HuH-7 (cell line): Measurements from ENCODE around the gene FOXD4L4.
"Not testable (repeated sequence)": the region's sequence is repeated elsewhere in the genome, so short reads cannot be mapped to it uniquely, and the experiment has no call there.

Experiments used
- DNase-seq: peaks from one replicate; pipeline ENCODE4 v3.0.0; 2011; ENCODE audit warnings: low spot score

Gene FOXD4L4

GRCh38 chr9:65737096-65737564 is at the start of gene FOXD4L4:
TSS of gene FOXD4L4 (plus strand) at chr9:65737146. CDS start at chr9:65737146, 0 bp downstream.
- not testable (repeated sequence) for DNase-seq

GRCh38 chr9:65703550-65703949 is 33.4 kb upstream of the FOXD4L4 start:
- DNase-seq, result not testable (repeated sequence)

DNA sequence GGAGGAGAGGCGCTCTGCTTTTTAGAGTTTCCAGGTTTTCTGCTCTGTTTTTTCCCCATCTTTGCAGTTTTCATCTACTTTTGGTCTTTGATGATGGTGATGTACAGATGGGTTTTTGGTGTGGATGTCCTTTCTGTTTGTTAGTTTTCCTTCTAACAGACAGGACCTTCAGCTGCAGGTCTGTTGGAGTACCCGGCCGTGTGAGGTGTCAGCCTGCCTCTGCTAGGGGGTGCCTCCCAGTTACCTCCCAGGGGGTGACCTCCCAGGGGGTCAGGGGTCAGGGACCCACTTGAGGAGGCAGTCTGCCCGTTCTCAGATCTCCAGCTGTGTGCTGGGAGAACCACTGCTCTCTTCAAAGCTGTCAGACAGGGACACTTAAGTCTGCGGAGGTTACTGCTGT is 22.5 kb upstream of the FOXD4L4 start:
- DNase-seq, result not testable (repeated sequence)

DNA sequence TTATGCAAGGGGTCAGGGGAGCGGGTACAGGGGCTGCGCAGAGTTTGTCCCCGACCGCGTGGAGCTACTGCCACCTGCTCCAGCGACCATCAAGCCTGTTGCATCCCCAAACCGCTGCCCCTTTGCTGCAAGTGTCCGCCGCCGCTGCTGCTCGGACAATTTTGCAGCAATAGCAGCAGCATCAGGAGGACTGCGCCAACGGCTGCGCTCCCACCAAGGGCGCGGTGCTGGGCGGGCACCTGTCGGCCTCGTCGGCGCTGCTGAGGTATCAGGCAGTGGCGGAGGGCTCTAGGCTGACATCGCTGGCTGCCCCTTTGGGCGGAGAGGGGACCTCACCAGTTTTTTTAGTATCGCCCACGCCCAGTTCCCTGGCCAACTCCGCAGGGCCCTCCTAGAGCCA is 1.2 kb downstream of the FOXD4L4 start:
- DNase-seq, result not testable (repeated sequence)
